K562 (cell line): ENCODE data around the gene MOB4. TPM values are rescaled to one million over a fixed set of nuclear protein-coding genes. Genes with fewer than 3 reads are reported as not detected.

ENCODE experiments used
- CBFA2T3 ChIP-seq: fragments of 450-650 bp; IDR thresholded peaks from 2 replicates; pipeline ENCODE4 v1.6.1; 2017
- CREM ChIP-seq: IDR thresholded peaks from 2 replicates; pipeline ENCODE4 v1.6.1; 2014; ENCODE audit warnings: antibody characterized with exemption, low read depth
- CXXC5 ChIP-seq: fragments of 250-450 bp; sonication (Bioruptor Pico); IDR thresholded peaks from 2 replicates; pipeline ENCODE4 v1.8.0; 2022; ENCODE audit warnings: inconsistent platforms, mild to moderate bottlenecking, moderate library complexity
- E2F5 ChIP-seq: sonication (generic); formaldehyde crosslinking; IDR thresholded peaks from 2 replicates; pipeline ENCODE4 v1.8.0; 2022; ENCODE audit warnings: mild to moderate bottlenecking, missing genetic modification reagents
- E2F6 ChIP-seq, 2 experiments: IDR thresholded peaks; 2 replicates each; pipeline ENCODE4 v1.6.1; 2011; ENCODE audit warnings: borderline replicate concordance in 1 of 2, control low read depth in 1 of 2, low read depth in 1 of 2, low read length in 1 of 2, mild to moderate bottlenecking in 1 of 2, mixed read lengths in 1 of 2, moderate library complexity in 1 of 2; ENCODE audit not compliant: insufficient read depth in 1 of 2, insufficient read length in 1 of 2, poor library complexity in 1 of 2, severe bottlenecking in 1 of 2; ENCODE audit errors: extremely low read depth in 1 of 2
- EP400 ChIP-seq: fragments of 450-650 bp; IDR thresholded peaks from 2 replicates; pipeline ENCODE4 v1.6.1; 2017; ENCODE audit warnings: antibody characterized with exemption, mild to moderate bottlenecking, moderate library complexity
- FOXA3 ChIP-seq, 2 experiments: fragments of 450-650 bp in 1 of 2; sonication (generic) in 1 of 2; formaldehyde crosslinking; IDR thresholded peaks in 1 of 2; conservative IDR thresholded peaks in 1 of 2; 2 replicates each; pipeline versions ENCODE4 v1.4.0 to v1.8.0; 2020 to 2022; ENCODE audit warnings: mild to moderate bottlenecking in 2 of 2, missing genetic modification reagents in 1 of 2
- FOXM1 ChIP-seq, 2 experiments: fragments of 450-650 bp in 1 of 2; sonication (generic) in 1 of 2; formaldehyde crosslinking in 1 of 2; IDR thresholded peaks; 2 replicates each; pipeline versions ENCODE4 v1.6.1 to v1.9.0; 2017 to 2022; ENCODE audit warnings: low read depth in 2 of 2, mild to moderate bottlenecking in 2 of 2, missing genetic modification reagents in 1 of 2, moderate library complexity in 1 of 2
- KLF6 ChIP-seq: fragments of 250-450 bp; sonication (Bioruptor Pico); IDR thresholded peaks from 2 replicates; pipeline ENCODE4 v1.4.0; 2020; ENCODE audit warnings: mild to moderate bottlenecking, moderate library complexity, borderline replicate concordance
- PRDM10 ChIP-seq: fragments of 450-650 bp; IDR thresholded peaks from 2 replicates; pipeline ENCODE4 v1.6.1; 2018; ENCODE audit not compliant: partially characterized antibody
- U2AF1 ChIP-seq: fragments of 200-400 bp; formaldehyde crosslinking; optimal IDR thresholded peaks from 2 replicates; pipeline ENCODE3; 2017; ENCODE audit warnings: mild to moderate bottlenecking, low read depth, low read length, moderate library complexity
- ZMIZ1 ChIP-seq, 2 experiments: fragments of 150-350 bp in 1 of 2; IDR thresholded peaks; 2 replicates each; pipeline ENCODE4 v1.6.1; 2012 to 2016; ENCODE audit warnings: low read depth in 2 of 2, low read length in 2 of 2, mild to moderate bottlenecking in 1 of 2, moderate library complexity in 1 of 2
- ZNF561 ChIP-seq: fragments of 450-650 bp; formaldehyde crosslinking; conservative IDR thresholded peaks from 2 replicates; pipeline ENCODE4 v1.4.0; 2020; ENCODE audit warnings: mild to moderate bottlenecking, moderate library complexity
- ZNF79 ChIP-seq: fragments of 250-450 bp; sonication (Bioruptor Pico); IDR thresholded peaks from 2 replicates; pipeline ENCODE4 v1.4.0; 2020; ENCODE audit warnings: low read depth, mild to moderate bottlenecking, moderate library complexity
- polyA plus RNA-seq, 8 experiments: library from polyadenylated mRNA; depleted of rRNA in 4 of 8; stranded (reverse) in 5 of 8; unstranded in 3 of 8; fragments of >200 nt; fragmentation: Nextera tagmentation in 2 of 8; fragmentation: Illumina TruSeq in 1 of 8; extraction: Ambion mirVana in 2 of 8; extraction: Trizol in 1 of 8; gene quantifications; 2 replicates each; pipeline versions ENCODE4 v1.2.1 to v1.2.3, GENCODE V29; 2011 to 2014; ENCODE audit warnings: inconsistent platforms in 1 of 8, missing spikeins in 1 of 8
- total RNA-seq, 7 experiments: library from RNA; depleted of rRNA in 6 of 7; stranded (reverse); fragments of >200 nt in 6 of 7; fragmentation: Illumina TruSeq in 2 of 7; extraction: Trizol in 2 of 7; gene quantifications; 2 replicates each; pipeline versions ENCODE4 v1.2.1 to v1.2.3, GENCODE V29; 2011 to 2021; ENCODE audit warnings: low replicate concordance in 1 of 7

Gene MOB4
- total and polyA plus RNA-seq, 9 of the 15 experiments (the other 6 are each of a cell fraction or from before 2014, with no cell fraction given): 13.5 to 30.8 (median 22.2) TPM

GRCh38 chr2:197499594-197500502 is 16.0 kb upstream of the MOB4 start, which contains the start of the genes HSPD1 and HSPE1 (continued):
- 0 out of 4 replicates have a peak, but pooled peaks of 1 of the 2 experiments have one; percentile 27 for TF ChIP-seq FOXA3 (CRISPR knock-in tag; conservative IDR thresholded peaks at IDR 0.05 in 1 of 2, IDR thresholded peaks at IDR 0.05 in 1 of 2)
- TF ChIP-seq CREM: peak; percentile 94
- peak; percentile 99 for TF ChIP-seq CBFA2T3
- TF ChIP-seq KLF6 (CRISPR knock-in tag): peak; percentile 82; the same call in 1 of the 2 replicates
- TF ChIP-seq CXXC5 (CRISPR knock-in tag): peak; percentile 99
- peak; percentile 98 for TF ChIP-seq EP400
- TF ChIP-seq U2AF1: peak; percentile 92
- peak; percentile 81; the same call in 1 of the 2 replicates for TF ChIP-seq E2F5 (CRISPR knock-in tag)
- peak; percentile 39 for TF ChIP-seq PRDM10
- TF ChIP-seq ZMIZ1 (IDR thresholded peaks at IDR 0.05; ENCODE audit: low read depth in 2 of 2, low read length in 2 of 2): peak in 1 of 2 experiments; percentile 65; a peak in 1 of 4 replicates
- peak; percentile 73 to 87 for TF ChIP-seq E2F6 (IDR thresholded peaks at IDR 0.05; ENCODE audit: borderline replicate concordance in 1 of 2, extremely low read depth in 1 of 2, insufficient read depth in 1 of 2, insufficient read length in 1 of 2, low read depth in 1 of 2, low read length in 1 of 2, poor library complexity in 1 of 2, severe bottlenecking in 1 of 2)
- TF ChIP-seq ZNF561 (CRISPR knock-in tag): no peak
- no peak for TF ChIP-seq ZNF79 (CRISPR knock-in tag)
- TF ChIP-seq FOXM1 (IDR thresholded peaks at IDR 0.05; ENCODE audit: low read depth): 0 out of 2 replicates have a peak, but pooled peaks have one; percentile 17
- no peak for TF ChIP-seq FOXM1 (CRISPR knock-in tag; IDR thresholded peaks at IDR 0.05; ENCODE audit: low read depth)
